Measurements from ENCODE around the gene POLD1.

GRCh38 chr19:50361290-50362029 lies 22.7 kb upstream of the POLD1 start:
- TF ChIP-seq CTCF (IDR thresholded peaks at IDR 0.05) = no peak
- no peak for TF ChIP-seq POLR2A (IDR thresholded peaks at IDR 0.05)
